CD4-positive, alpha-beta T cell (primary cell): ENCODE results near the gene AGRN. TPM values are rescaled to one million over a fixed set of nuclear protein-coding genes. Genes with fewer than 3 reads are reported as not detected.

Experiments
- total RNA-seq, 174 experiments: library from RNA in 2 of 174; stranded (reverse) in 2 of 174; gene quantifications; one replicate each; pipeline ENCODE4 v1.2.3 and lab custom pipeline; 2021 to 2026

Gene AGRN
- total RNA-seq, 2 experiments from 2014 or later: 1.5 to 2.0 TPM

Other genes starting within 250 kb of the AGRN start
- gene SAMD11, start 96.2 kb upstream of the AGRN start, total RNA-seq: not detected
- gene NOC2L, start 60.9 kb upstream of the AGRN start, total RNA-seq: 10 to 100 TPM; 50.2 to 52.0 TPM
- 10 to 100 TPM; 13.9 TPM for gene KLHL17, start 59.5 kb upstream of the AGRN start, total RNA-seq
- under 1 TPM; 0.69 to 0.95 TPM for gene PLEKHN1, start 53.6 kb upstream of the AGRN start, total RNA-seq
- not detected for gene PERM1, start 38.0 kb upstream of the AGRN start, total RNA-seq
- 10 to 100 TPM; 29.0 to 30.9 TPM for gene HES4, start 20.0 kb upstream of the AGRN start, total RNA-seq
- 10 to 100 TPM; 38.0 to 38.9 TPM for gene ISG15, start 6.6 kb upstream of the AGRN start, total RNA-seq
- gene RNF223, start 54.2 kb downstream of the AGRN start, total RNA-seq: not detected
- 10 to 100 TPM; 11.1 to 11.3 TPM for gene C1orf159, start 96.0 kb downstream of the AGRN start, total RNA-seq
- under 1 TPM; 0.11 to 0.59 TPM for gene TTLL10, start 153.8 kb downstream of the AGRN start, total RNA-seq
- 10 to 100 TPM; 14.8 to 17.8 TPM for gene TNFRSF18, start 186.5 kb downstream of the AGRN start, total RNA-seq
- gene TNFRSF4, start 194.0 kb downstream of the AGRN start, total RNA-seq: 10 to 100 TPM; 27.6 to 28.6 TPM
- 10 to 100 TPM; 66.3 to 71.0 TPM for gene SDF4, start 211.9 kb downstream of the AGRN start, total RNA-seq
- 1 to 10 TPM; 4.9 to 5.1 TPM for gene B3GALT6, start 212.1 kb downstream of the AGRN start, total RNA-seq
- gene C1QTNF12, start 226.6 kb downstream of the AGRN start, total RNA-seq: 1 to 10 TPM; 3.4 to 4.8 TPM